ENCODE measurements around the gene GALNS. TPM values are rescaled to one million over a fixed set of nuclear protein-coding genes. Genes with fewer than 3 reads are reported as not detected.

Gene GALNS
- total RNA-seq, 2 experiments from 2014 or later: 18.4 to 19.7 TPM

DNA sequence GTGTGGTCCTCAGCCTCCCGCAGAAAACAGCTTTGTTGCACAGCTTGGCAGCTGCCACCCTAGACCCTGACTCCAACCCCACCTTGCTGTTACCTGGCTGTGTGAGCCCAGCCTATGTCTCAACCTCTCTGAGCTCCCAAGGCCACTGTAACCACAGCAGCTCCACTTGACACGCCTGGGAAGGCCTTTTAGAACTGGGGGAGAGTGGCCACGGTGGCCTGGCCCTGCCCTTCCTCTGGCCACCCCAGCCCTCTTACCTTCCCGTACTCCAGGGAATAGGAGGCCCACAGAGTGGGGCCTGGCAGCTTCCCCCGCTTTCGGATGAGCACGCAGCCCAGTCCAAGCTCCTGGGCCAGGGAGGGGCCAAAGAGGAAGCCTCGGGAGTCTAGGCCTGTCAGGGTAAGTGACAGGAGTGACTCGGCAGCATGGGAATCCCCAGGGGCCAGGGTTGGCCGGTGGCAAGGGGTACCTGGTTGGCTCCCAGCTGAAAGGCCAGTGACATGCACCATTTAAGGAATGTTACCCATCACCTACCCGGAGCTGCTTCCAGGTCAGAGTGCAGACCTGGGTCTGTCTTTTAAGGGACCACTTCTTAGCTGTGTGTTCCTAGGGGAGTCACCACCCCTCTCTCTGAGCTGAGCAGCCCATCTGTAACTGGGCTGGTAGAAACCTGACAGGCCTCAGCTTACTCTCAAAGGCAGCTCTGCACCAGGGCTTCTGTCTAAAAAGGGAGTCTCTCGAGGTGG, 46.4 kb downstream of the GALNS start:
- Histone ChIP-seq H3K27ac (ENCODE audit: low read depth in 1 of 2, low read length in 2 of 2) (peak overlapping the region in 1 of 2 donors; percentile 40), H3K4me1 (ENCODE audit: insufficient read depth, low read length) (peaks cover 29% of the 10 kb centered on the region), H3K9me3 (ENCODE audit: control insufficient read depth in 1 of 2, insufficient read depth in 1 of 2, low read length in 2 of 2) (no peaks in the 10 kb centered on the region), H3K27me3 (ENCODE audit: control insufficient read depth in 1 of 2, insufficient read depth in 2 of 2, low read length in 2 of 2) (no peaks in the 10 kb centered on the region), H3K4me3 (ENCODE audit: low read length) (peak overlapping the region; percentile 75), H3K36me3 (ENCODE audit: insufficient read depth, low read length) (peaks cover 23% of the 10 kb centered on the region)
- Mint-ChIP-seq H3K36me3 (ENCODE audit: low read depth) (peaks cover 8% of the 10 kb centered on the region), H3K27me3 (no peaks in the 10 kb centered on the region), H3K4me1 (ENCODE audit: low read depth) (peaks cover 4% of the 10 kb centered on the region), H3K27ac (peak overlapping the region; percentile 95), H3K9me3 (no peaks in the 10 kb centered on the region), H3K4me3 (peak overlapping the region; percentile 99)
- CTCF ChIA-PET: interaction anchor here (1.3 to 4.2 kb wide), 3 partner anchors 28 to 73 kb away, joined by 3 to 19 read pairs (median 16); partner anchors contain the start of genes GALNS and TRAPPC2L
- intact Hi-C loops (cut with DNase I, micrococcal nuclease): no loop called here
- no peak for ATAC-seq (ENCODE audit: poor library complexity)
- POLR2A ChIA-PET: interaction anchor here (1.0 to 5.5 kb wide), 8 partner anchors 14 to 407 kb away, joined by 3 to 67 read pairs (median 14); partner anchors contain the start of genes GALNS, PIEZO1, TRAPPC2L and ZC3H18
- TF ChIP-seq CTCF (IDR thresholded peaks at IDR 0.05): no peak
- peak in 2 of 14 experiments; percentile 57 to 61 for DNase-seq

DNA sequence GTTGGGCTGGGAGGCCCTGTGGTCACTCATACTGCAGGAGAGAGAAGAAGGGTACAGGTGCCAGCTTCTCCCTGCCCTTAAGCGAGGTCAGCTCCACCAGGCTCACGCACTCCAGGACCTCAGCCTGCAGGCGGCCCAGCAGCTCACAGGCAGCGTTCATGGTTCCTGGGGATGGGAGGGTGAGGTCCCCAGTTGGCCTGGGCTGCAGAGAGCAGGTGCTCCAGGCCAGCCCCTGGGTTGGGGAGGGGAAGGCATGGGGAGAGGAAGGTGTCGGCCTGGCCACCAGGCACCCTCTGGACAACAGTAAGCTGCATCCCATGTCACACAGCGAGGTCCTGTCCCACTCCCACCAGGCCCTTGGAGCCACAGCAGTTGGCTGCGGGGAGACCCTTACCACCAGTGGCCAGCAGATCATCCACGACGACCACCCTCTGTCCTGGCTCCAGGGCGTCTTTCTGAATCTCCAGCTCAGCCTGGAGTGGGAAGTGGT, 47.0 kb downstream of the GALNS start:
- H3K9me3 ChIP-seq (ENCODE audit: control insufficient read depth in 1 of 2, insufficient read depth in 1 of 2, low read length in 2 of 2): no peaks in the 10 kb centered on the region
- no peak overlapping the region for H3K27ac ChIP-seq (ENCODE audit: low read depth in 1 of 2, low read length in 2 of 2)
- ChIA-PET CTCF (interaction anchor here (1.3 to 4.2 kb wide), 3 partner anchors 28 to 72 kb away, joined by 3 to 19 read pairs (median 16); partner anchors contain the start of genes GALNS and TRAPPC2L), POLR2A (interaction anchor here (1.0 to 5.5 kb wide), 6 partner anchors 14 to 239 kb away, joined by 3 to 67 read pairs (median 15); partner anchors contain the start of genes GALNS, PIEZO1, TRAPPC2L and ZC3H18)
- peak overlapping the region; percentile 99 for H3K4me3 Mint-ChIP-seq
- peaks cover 35% of the 10 kb centered on the region for H3K4me1 ChIP-seq (ENCODE audit: insufficient read depth, low read length)
- H3K9me3 Mint-ChIP-seq: no peaks in the 10 kb centered on the region
- no peak overlapping the region for H3K27ac Mint-ChIP-seq
- no peak for TF ChIP-seq CTCF (IDR thresholded peaks at IDR 0.05)
- ATAC-seq (ENCODE audit: poor library complexity): no peak
- peaks cover 8% of the 10 kb centered on the region for H3K36me3 Mint-ChIP-seq (ENCODE audit: low read depth)
- intact Hi-C loops (cut with DNase I, micrococcal nuclease): no loop called here
- H3K4me1 Mint-ChIP-seq (ENCODE audit: low read depth): peaks cover 4% of the 10 kb centered on the region
- DNase-seq: no peak
- H3K4me3 ChIP-seq (ENCODE audit: low read length): no peak overlapping the region
- peaks cover 23% of the 10 kb centered on the region for H3K36me3 ChIP-seq (ENCODE audit: insufficient read depth, low read length)
- no peaks in the 10 kb centered on the region for H3K27me3 ChIP-seq (ENCODE audit: control insufficient read depth in 1 of 2, insufficient read depth in 2 of 2, low read length in 2 of 2)
- H3K27me3 Mint-ChIP-seq: no peaks in the 10 kb centered on the region

- Mint-ChIP-seq H3K9me3 (no peaks in the 10 kb centered on the region), H3K36me3 (ENCODE audit: low read depth) (peaks cover 8% of the 10 kb centered on the region), H3K4me1 (ENCODE audit: low read depth) (peaks cover 8% of the 10 kb centered on the region), H3K27me3 (no peaks in the 10 kb centered on the region), H3K4me3 (peak overlapping the region; percentile 65), H3K27ac (peak overlapping the region; percentile 20)
- Histone ChIP-seq H3K4me3 (ENCODE audit: low read length) (no peak overlapping the region), H3K27ac (ENCODE audit: low read depth in 1 of 2, low read length in 2 of 2) (no peak overlapping the region), H3K36me3 (ENCODE audit: insufficient read depth, low read length) (peaks cover 23% of the 10 kb centered on the region), H3K4me1 (ENCODE audit: insufficient read depth, low read length) (peaks cover 41% of the 10 kb centered on the region), H3K9me3 (ENCODE audit: control insufficient read depth in 1 of 2, insufficient read depth in 1 of 2, low read length in 2 of 2) (no peaks in the 10 kb centered on the region), H3K27me3 (ENCODE audit: control insufficient read depth in 1 of 2, insufficient read depth in 2 of 2, low read length in 2 of 2) (no peaks in the 10 kb centered on the region)
- ChIA-PET POLR2A (interaction anchor here (4.0 to 5.5 kb wide), 3 partner anchors 13 to 48 kb away, joined by 22 to 67 read pairs (median 39); partner anchors contain the start of genes GALNS, PIEZO1 and TRAPPC2L), CTCF (interaction anchor here (3.6 kb wide), 1 partner anchor 72 kb away, joined by 16 read pairs; no protein-coding TSS in a partner anchor)
- ATAC-seq (ENCODE audit: poor library complexity) (no peak), DNase-seq (no peak)
- intact Hi-C loops (cut with DNase I, micrococcal nuclease): no loop called here
- TF ChIP-seq CTCF (IDR thresholded peaks at IDR 0.05): no peak
These were observed 47.6 kb downstream of the GALNS start for GRCh38 chr16:88809068-88809675.
